Right renal cortex interstitium (tissue), 3 donors: ENCODE measurements around the gene SH2D2A. TPM values are rescaled to one million over a fixed set of nuclear protein-coding genes. Genes with fewer than 3 reads are reported as not detected.

Experiments
- DNase-seq, 3 donors: peaks; one replicate each; pipeline ENCODE4 v3.0.0-alpha.2; 2013; ENCODE audit warnings: low read depth in 3 of 3, low spot score in 2 of 3
- polyA plus RNA-seq, 3 donors: library from polyadenylated mRNA; unstranded; fragments of 120-200 nt; gene quantifications; one replicate each; pipeline ENCODE4 v1.2.1, GENCODE V29; 2013; ENCODE audit not compliant: insufficient read length in 3 of 3

The SH2D2A gene
- polyA plus RNA-seq, result under 1 TPM; 0.37 to 0.57 (median 0.42) TPM

DNA sequence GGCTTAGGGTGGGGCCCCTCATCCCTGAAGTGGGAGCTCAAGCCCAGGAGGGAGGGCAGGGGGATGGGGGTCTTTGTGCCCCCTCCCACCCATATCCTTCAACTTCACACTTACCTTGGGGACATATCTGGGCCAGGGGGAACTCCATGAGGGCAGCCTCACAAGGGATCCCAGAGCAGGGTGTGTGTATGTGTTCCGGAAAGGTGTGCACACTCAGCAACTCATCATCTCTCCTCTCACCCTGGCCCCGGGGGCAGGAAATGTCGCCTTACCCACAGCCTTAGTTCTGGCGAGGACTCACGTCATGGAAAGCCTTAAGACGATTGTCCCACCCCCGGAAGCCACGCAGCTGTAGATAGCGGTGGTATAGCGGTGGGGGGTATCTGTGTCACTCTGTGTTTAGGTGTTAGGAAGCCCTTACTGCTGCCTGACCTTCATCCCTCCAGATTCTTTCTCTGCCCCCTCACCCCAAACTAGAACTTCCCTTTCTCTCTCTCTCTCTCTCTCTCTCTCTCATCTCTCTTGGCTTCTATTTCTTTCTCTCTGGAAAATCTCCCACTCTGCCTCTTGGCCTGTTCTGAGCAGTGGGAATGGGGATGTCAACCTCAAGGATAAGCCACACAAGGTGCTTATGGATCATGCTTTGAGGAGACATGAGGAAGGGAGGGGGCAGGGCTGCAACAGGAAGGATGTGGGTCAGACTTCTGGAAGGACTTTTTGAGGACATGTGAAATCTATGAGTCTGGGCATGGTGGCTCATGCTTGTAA is at the start of gene SH2D2A:
Gene SH2D2A (minus strand): TSS at position 288 of the 768 bp plus-strand sequence. CDS start 140 bp downstream, at position 148.
- DNase-seq, result no peak

DNA sequence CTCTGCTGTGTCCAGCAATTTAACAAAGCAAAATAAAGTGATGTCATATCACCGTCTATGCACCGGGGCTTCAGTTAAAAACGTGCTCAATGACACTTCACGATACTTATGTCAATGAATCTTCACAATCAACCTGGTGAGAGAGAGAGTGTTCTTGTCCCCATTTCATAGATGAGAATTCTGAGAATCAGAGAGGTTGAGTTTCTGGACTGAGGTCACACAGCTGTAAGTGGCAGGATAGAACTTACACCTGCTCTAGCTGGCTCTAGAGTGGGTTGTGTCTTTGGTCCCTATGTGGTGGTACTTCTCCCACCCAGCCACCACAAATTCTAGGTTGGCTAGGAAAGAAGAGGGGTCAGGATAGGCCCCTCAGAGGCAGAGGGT is 49.2 kb upstream of the SH2D2A start:
- DNase-seq, result no peak

DNA sequence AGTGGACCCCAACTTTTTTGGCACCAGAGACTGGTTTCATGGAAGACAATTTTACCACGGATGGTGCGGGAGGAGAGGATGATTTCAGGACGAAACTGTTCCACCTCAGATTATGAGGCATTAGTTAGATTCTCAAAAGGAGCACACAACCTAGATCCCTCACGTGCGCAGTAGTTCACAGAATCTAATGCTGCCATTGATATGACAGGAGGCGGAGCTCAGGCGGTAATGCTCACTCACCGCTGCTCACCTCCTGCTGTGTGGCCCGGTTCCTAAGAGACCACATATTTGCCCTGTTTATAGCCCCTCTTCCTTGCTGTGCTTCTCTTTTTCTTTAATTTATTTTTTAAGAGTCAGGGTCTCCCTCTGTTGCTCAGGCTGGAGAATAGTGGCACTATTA is 48.6 kb upstream of the SH2D2A start:
- DNase-seq, result no peak

- no peak for DNase-seq
Measured at GRCh38 chr1:156864796-156865195, 48.1 kb upstream of the SH2D2A start.

DNA sequence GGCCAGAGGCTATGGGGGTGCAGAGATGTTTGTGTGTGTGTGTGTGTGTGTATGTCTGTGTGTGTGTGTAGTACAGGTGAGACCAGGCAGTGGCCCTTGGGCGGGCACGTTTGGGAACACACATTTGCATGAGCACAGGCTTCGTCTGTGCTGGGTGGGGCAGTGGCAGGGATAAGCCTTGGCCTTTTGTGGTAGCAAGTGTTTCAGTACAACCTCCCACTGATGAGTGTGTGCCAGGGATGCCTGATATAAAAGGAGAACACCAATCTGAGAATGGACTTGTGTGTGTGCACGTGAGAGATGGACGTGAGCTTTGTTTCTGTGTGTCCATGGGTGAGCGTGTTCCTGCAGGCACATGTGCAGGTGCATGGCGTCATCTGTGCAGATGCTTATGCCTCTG is 47.0 kb upstream of the SH2D2A start:
- DNase-seq, result no peak

GRCh38 chr1:156862997-156863599 is 46.5 kb upstream of the SH2D2A start:
- DNase-seq, result no peak

DNA sequence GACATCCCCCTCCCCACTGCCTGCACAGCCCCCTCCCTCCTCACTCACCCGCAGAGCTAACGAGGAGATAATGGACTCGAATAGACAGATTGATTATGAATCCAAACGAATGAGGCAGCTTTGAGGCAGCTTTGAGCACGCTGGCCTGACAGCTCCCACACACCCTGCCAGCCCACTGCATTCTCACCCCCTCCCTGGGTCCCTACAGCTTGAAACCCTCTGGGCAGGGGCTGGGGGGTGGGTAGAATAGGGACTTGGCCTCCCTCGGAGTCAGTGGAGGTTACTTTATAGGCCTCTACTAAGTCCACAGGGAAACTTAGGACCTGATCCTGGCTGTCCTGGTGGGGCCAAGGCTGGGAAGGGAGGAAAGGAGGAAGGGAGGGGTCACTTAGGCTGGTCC is 45.9 kb upstream of the SH2D2A start:
- no peak for DNase-seq

DNA sequence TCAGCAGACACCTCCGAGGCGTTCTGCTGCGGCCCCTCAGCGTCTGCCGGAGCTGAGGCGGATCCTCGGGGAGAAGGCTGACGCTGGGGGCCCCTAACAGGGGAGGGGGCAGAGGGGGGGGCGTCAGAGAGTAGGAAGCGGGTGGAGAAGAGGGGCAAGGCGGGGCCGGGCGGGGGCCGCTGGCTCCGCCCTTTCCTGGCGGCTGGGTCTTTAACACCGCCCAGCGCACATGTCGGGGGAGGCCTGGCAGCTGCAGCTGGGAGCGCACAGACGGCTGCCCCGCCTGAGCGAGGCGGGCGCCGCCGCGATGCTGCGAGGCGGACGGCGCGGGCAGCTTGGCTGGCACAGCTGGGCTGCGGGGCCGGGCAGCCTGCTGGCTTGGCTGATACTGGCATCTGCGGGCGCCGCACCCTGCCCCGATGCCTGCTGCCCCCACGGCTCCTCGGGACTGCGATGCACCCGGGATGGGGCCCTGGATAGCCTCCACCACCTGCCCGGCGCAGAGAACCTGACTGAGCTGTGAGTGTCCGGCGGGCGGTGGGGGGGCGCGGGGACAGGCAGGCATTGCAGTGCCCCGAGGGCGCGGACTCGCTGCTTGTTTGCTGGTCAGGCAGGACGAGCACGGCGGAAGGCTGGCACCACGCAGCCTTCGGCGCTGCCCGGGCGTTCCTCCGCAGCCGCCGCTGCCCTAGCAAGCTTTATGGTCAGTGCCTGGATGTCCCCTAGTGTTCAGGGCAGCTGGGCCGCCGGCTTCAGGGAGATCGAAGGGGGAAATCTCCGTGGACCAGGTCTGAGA is 44.2 kb upstream of the SH2D2A start, which contains the start of gene NTRK1:
Gene NTRK1 (plus strand): TSS at position 238 of the 796 bp plus-strand sequence. CDS start 70 bp downstream, at position 308.
- DNase-seq, result no peak

DNA sequence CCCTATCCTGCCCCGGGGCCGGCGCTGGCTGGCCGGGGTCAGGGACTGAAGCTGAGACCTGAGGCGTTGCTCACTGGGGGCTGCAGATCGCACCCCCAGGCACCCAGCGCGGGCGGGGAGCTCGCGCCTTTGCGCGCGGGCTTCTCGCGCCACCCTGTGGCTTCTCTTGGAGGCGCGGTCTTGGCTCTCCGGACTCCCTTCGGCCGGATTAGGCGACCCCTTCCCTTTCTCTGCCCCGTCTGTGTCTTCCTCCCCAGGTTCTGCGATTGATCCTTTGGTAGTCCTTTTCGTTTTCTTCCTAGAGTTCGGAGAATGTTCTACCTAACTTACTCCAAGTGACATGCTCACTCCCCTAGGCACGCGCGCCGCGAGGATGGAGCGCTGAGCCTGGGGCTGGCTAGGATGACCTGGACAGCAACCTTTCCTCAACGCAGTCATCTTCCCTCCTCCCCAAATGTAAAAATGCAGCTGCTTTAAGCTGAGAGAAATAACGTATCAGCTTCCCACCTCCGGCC is 43.5 kb upstream of the SH2D2A start:
- DNase-seq, result no peak

DNA sequence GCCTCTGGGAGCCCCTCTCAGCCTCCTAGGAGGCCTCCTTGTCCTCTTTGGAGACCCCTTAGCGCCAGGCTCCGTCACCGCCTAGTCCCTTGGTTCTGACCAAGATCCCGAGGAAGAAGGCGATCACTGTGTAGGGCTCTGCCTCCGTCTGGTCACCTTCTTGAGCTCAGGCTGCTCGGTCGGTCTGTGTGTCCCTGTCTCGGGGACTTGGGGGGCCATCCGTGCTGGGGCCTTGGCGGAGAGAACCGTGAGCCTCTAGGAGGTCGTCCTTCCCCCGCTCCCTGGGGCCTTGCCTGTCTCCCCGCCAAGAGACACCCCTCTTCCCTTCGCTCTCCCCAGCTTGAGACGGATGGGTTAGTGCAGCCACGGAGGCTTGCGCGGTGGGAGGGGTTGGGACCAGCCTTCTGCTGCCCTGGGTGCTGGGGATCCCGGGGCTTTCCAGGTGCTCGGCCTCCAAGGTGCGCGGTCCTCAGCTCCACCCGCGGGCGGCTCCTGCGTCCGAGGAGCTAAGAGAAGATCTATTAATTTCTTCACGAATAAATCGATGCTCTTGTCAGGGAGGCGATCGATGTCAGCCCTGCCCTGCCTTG is 43.0 kb upstream of the SH2D2A start:
- DNase-seq, result no peak

DNA sequence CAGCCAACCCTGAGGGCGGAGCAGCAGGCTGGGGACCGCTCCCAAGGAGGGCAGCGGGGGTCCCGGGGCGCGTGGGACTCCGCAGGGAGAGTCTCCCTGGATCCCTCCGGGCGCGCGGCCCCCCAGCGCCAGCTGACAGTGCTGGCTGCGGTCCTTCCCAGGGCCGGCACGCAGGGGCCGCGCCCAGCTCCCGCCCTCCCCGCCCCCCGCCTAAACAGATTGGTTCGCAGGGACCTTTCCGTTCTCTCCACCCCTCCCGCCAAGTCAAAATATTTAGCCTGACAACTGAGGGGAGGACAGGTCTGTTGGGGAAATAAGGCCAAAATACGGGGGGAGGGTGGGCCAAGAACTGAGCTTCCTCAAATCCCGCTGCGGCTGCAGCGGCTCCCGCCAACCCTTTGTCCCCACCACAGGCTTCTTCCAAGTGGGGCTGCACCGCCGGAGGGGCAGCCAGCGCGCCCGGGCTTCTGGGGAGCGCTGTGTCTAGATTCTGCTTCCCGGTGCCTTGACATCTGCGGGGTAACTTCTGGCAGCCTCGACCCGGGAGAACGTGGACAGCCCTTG is 42.4 kb upstream of the SH2D2A start, which contains the start of gene INSRR:
Gene INSRR (minus strand): TSS at position 159 of the 564 bp plus-strand sequence. CDS start 496 bp downstream, outside the sequence.
- no peak for DNase-seq

DNA sequence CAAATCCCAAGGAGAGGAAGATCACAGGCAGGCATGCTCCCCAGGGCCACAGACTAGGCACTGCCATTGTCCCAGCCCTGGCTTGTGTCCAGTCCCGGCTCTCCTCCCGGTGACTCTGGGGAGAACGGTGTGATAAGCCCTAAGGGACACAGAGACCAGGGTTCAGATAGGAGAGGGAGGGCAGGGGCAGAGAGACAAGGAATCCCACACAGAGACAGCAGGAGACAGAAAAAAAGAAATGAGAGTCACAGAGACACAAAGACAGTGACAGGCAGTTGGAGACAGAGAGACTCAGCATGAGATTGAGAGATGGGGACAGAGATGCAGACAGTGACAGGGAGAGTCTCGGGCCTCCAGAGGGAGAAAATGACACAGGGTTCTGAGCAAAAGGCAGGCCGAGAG is 41.9 kb upstream of the SH2D2A start:
- DNase-seq, result no peak

GRCh38 chr1:156857532-156857931 is 40.9 kb upstream of the SH2D2A start:
- no peak for DNase-seq

- DNase-seq, result no peak
Measured at GRCh38 chr1:156856282-156856785, 39.7 kb upstream of the SH2D2A start.

DNA sequence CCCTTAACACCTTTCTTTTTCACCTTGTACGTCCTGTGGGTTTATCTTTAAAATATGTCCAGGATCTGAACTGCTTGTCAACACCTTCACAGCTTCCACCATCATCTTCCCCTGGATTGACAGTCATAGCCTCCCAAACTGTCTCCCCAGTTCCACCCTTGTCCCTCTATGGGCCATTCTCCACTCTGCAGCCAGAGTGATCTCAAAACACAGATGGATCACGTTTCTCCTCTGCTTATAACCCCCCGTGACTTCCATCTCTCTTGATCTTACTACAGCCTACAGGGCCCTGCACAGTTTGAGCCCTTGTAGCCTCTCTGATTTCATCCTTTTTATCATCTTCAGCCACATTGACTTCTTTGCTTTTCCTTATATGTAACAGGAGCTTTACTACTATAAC is 38.0 kb upstream of the SH2D2A start:
- no peak for DNase-seq

- DNase-seq, result no peak
Measured at GRCh38 chr1:156853761-156854160, 37.1 kb upstream of the SH2D2A start.

- peak in 1 of 3 donors; percentile 60 for DNase-seq
Measured at GRCh38 chr1:156852418-156852874, 35.8 kb upstream of the SH2D2A start.

GRCh38 chr1:156851779-156852417 is 35.2 kb upstream of the SH2D2A start:
- no peak for DNase-seq

- no peak for DNase-seq
Measured at GRCh38 chr1:156849151-156849496, 32.5 kb upstream of the SH2D2A start.
